ENCODE results near the gene RNPEP.
"Not testable (repeated sequence)": the region's sequence is repeated elsewhere in the genome, so short reads cannot be mapped to it uniquely, and the experiment has no call there.

Gene RNPEP

DNA sequence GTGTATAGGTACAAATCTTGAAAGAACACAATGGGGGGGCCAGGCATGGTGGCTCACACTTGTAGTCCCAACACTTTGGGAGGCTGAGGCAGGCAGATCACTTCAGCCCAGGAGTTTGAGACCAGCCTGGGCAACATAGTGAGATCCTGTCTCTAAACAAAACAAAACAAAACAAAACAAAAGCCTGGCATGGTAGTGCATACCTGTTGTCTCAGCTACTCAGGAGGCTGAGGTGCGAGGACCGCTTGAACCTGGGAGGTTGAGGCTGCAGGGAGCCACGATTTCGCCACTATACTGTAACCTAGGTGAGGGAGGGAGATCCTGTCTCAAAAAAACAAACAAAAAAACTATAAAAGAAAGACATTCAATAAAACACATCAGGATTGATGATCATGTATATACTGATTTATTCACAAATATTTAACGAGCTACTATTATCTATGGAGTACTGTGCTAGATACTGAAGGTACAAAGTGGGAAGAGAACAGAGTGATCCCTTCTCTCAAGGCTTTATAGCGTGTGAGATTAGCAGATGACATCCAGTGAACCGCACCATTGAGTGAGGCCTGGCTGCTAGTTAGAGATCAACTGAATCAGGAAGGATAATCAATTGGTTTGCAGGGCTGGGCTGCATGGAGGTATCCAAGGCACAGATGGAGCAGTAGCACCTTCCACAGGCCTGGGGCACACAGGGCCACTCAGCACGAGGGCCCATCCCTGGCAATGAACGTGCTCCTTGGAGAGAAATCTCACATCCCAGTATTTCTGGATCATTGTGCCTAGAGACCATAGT lies 54.3 kb downstream of the RNPEP start:
- DNase-seq (ENCODE audit: low spot score): no peak

GRCh38 chr1:202037706-202038296 lies 55.4 kb downstream of the RNPEP start:
- no peak for DNase-seq (ENCODE audit: low spot score)

DNA sequence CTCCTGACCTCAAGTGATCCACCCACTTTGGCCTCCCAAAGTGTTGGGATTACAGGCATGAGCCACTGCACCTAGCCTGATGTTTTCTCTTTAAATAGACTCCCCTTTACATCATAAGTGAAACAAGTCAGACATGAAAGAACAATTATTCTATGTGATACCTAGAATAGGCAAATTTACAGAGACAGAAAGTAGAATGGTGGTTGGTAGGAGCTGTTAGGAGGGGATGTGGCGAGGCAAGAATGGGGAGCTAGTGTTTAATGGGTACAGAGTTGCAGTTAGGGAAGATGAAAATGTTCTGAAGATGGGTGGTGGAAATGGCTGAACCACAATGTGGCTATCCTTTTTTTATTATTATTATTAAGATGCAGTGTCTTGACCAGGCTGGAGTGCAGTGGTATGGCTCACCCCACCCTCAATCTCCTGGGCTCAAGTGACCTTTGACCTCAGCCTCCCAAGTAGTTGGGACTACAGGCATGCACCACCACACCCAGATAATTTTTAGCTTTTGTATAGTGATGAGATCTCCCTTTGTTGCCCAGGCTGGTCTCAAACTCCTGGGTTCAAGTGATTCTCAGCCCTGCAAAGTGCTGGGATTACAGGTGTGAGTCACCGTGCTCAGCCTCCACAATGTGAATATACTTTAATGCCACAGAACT lies 56.4 kb downstream of the RNPEP start:
- DNase-seq (ENCODE audit: low spot score): no peak

- no peak for DNase-seq (ENCODE audit: low spot score)
These were observed 63.3 kb downstream of the RNPEP start for GRCh38 chr1:202045705-202046104.

- DNase-seq (ENCODE audit: low spot score): no peak
These were observed 63.8 kb downstream of the RNPEP start for GRCh38 chr1:202046227-202046626.

DNA sequence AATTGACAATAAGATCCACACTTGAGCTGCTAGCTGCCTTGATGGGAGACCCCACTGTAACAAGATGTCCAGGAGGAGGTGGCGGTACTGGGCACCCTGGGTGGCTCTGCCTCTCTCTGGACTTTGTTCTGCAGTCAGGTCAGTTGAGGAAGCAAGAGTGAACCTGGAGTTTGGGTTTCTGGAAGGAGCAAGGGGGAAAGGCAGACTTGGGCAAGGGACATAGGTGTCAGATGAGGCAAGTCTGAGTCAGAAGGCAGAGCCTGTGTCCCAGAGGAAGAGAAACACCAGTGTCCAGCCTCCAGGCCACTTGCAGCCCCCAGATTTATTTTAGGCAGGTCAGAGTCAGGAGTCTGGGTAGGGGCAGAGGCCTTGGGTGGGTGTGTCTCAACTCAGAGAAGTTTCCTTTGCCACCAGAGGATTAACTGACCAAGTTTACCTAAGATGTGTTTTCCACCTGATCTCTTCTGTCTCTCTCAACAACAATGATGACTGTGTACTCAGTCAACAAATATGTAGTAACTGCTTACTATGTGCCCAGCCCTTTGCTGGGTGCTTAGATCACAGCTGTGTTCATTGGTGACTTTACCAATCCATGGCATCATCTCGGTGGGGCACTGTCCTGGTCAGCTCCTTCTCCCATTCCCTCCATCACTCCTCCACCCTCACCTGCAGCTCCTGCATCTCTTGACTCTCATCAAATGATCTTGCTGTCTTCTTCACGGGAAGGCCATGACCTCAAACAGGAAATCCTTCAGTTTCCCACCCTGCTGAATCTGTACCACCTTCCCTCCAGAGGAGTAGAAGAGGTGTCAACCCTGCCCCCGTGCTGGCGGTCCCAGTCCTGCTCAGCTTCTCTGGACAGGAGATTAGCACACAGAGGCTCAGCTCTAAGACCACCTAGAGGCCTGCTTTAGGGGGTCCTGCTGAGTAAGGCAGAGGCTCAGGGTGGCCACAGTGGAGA lies 64.6 kb downstream of the RNPEP start:
- no peak for DNase-seq (ENCODE audit: low spot score)

DNA sequence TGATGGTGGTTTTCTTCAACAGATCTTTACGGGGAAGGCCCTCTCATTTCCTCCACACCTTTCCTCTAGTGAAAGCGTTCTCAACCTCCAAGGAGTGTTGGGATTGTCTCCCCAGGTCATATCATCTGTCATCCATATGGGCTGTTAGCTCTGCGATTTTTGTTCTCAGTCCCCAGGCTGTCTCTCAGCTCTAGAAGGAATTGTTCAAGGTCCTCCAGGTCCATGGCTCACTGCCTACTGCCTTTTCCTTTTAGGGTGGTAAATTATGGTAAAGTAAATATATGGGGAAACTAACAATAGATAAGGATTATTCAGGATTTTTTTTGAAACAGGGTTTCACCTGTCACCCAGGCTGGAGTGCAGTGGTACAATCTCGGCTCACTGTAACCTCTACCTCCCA lies 65.5 kb downstream of the RNPEP start:
- DNase-seq (ENCODE audit: low spot score): no peak

DNA sequence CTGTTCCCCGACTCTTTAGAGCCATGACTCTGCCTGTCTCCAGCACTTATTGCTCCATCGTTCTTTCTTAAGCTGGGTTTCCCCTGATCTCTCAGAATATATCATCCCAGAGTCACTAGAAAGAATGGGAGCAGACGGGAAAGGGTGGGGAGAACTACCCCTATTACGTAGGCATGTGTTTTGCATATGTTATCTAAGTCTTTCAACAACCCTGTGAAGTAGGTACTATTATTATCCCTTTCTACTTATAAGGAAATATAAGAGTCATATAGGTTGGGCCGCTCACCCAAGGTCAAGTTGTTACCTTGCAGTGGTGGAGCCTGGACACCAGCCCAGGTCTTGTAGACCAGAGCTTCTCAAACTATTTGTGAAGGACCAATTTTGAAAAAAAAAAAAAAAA lies 66.7 kb downstream of the RNPEP start:
- no peak for DNase-seq (ENCODE audit: low spot score)

GRCh38 chr1:202054094-202054493 lies 71.6 kb downstream of the RNPEP start:
- no peak for DNase-seq (ENCODE audit: low spot score)

DNA sequence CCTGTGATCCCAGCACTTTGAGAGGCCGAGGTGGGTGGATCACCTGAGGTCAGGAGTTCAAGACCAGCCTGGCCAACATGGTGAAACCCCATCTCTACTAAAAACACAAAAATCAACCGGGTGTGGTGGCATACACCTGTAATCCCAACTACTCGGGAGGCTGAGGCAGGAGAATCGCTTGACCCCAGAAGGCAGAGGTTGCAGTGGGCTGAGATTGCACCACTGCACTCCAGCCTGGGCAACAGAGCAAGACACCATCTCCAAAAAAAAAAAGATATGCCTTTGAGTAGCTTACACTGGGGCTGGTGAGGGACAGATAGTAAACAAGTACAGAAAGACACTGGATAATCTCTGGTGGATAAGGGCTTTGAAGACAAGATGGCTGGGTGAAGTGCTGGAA lies 72.2 kb downstream of the RNPEP start:
- not testable (repeated sequence) for DNase-seq (ENCODE audit: low spot score)
